MG63 (cell line): Measurements from ENCODE around the gene MTMR2. TPM values are rescaled to one million over a fixed set of nuclear protein-coding genes. Genes with fewer than 3 reads are reported as not detected.
"Not testable (repeated sequence)": the region's sequence is repeated elsewhere in the genome, so short reads cannot be mapped to it uniquely, and the experiment has no call there.

ENCODE experiments used
- DNase-seq: peaks from one replicate; pipeline ENCODE4 v3.0.0-alpha.2; 2020
- H3K27me3 ChIP-seq: fragments of 250-450 bp; sonication (Bioruptor Pico); 2 replicates; pipeline ENCODE4 v1.5.1; 2020; ENCODE audit warnings: mild to moderate bottlenecking, moderate library complexity
- H3K36me3 ChIP-seq: fragments of 250-450 bp; sonication (Bioruptor Pico); 2 replicates; pipeline ENCODE4 v1.5.1; 2020; ENCODE audit warnings: mild to moderate bottlenecking, moderate library complexity
- H3K4me3 ChIP-seq: fragments of 250-450 bp; sonication (Bioruptor Pico); 2 replicates; pipeline ENCODE4 v1.5.1; 2020; ENCODE audit warnings: mild to moderate bottlenecking, moderate library complexity
- H3K9me3 ChIP-seq: fragments of 250-450 bp; sonication (Bioruptor Pico); 2 replicates; pipeline ENCODE4 v1.5.1; 2020; ENCODE audit warnings: mild to moderate bottlenecking, moderate library complexity
- total RNA-seq: library from RNA; depleted of rRNA; stranded (reverse); fragments of >200 nt; shearing (Covaris generic); gene quantifications from 2 replicates; pipeline ENCODE4 v1.2.3, GENCODE V29; 2014; ENCODE audit warnings: low replicate concordance

The MTMR2 gene
- total RNA-seq, 1 experiment from 2014 or later, result 14.4 TPM

GRCh38 chr11:95860024-95860423 is 63.9 kb downstream of the MTMR2 start:
- not testable (repeated sequence) for H3K36me3 ChIP-seq, H3K27me3 ChIP-seq, DNase-seq, H3K9me3 ChIP-seq, H3K4me3 ChIP-seq

GRCh38 chr11:95854362-95854761 is 69.5 kb downstream of the MTMR2 start:
- not testable (repeated sequence) for DNase-seq, H3K27me3 ChIP-seq, H3K36me3 ChIP-seq, H3K4me3 ChIP-seq, H3K9me3 ChIP-seq

- Histone ChIP-seq H3K4me3 (no peak overlapping the region), H3K27me3 (no peaks in the 10 kb centered on the region), H3K9me3 (no peaks in the 10 kb centered on the region), H3K36me3 (peaks cover 6% of the 10 kb centered on the region)
- DNase-seq, result no peak
These were observed 70.0 kb downstream of the MTMR2 start for GRCh38 chr11:95853862-95854261.

- no peak overlapping the region for H3K4me3 ChIP-seq
- no peak for DNase-seq
- peaks cover under 1% of the 10 kb centered on the region for H3K36me3 ChIP-seq
- H3K9me3 ChIP-seq, result no peaks in the 10 kb centered on the region
- no peaks in the 10 kb centered on the region for H3K27me3 ChIP-seq
These were observed 70.8 kb downstream of the MTMR2 start for GRCh38 chr11:95853138-95853537.

GRCh38 chr11:95850137-95850536 is 73.8 kb downstream of the MTMR2 start:
- Histone ChIP-seq H3K9me3 (no peaks in the 10 kb centered on the region), H3K27me3 (no peaks in the 10 kb centered on the region), H3K36me3 (peaks cover 11% of the 10 kb centered on the region), H3K4me3 (no peak overlapping the region)
- DNase-seq, result no peak

GRCh38 chr11:95849087-95849825 is 74.7 kb downstream of the MTMR2 start:
- Histone ChIP-seq H3K4me3 (no peak overlapping the region), H3K36me3 (peaks cover 15% of the 10 kb centered on the region), H3K27me3 (no peaks in the 10 kb centered on the region), H3K9me3 (no peaks in the 10 kb centered on the region)
- peak; percentile 68 for DNase-seq

GRCh38 chr11:95845167-95845566 is 78.7 kb downstream of the MTMR2 start:
- Histone ChIP-seq H3K36me3 (peaks cover 22% of the 10 kb centered on the region), H3K9me3 (no peaks in the 10 kb centered on the region), H3K27me3 (no peaks in the 10 kb centered on the region), H3K4me3 (no peak overlapping the region)
- no peak for DNase-seq

- DNase-seq, result peak; percentile 66
- H3K4me3 ChIP-seq, result no peak overlapping the region
- no peaks in the 10 kb centered on the region for H3K9me3 ChIP-seq
- H3K36me3 ChIP-seq, result peaks cover 57% of the 10 kb centered on the region
- H3K27me3 ChIP-seq, result no peaks in the 10 kb centered on the region
These were observed 88.0 kb downstream of the MTMR2 start for GRCh38 chr11:95835768-95836488.

- Histone ChIP-seq H3K36me3 (peaks cover 57% of the 10 kb centered on the region), H3K27me3 (no peaks in the 10 kb centered on the region), H3K9me3 (no peaks in the 10 kb centered on the region), H3K4me3 (no peak overlapping the region)
- no peak for DNase-seq
These were observed 88.6 kb downstream of the MTMR2 start for GRCh38 chr11:95835351-95835750.

GRCh38 chr11:95833378-95833777 is 90.5 kb downstream of the MTMR2 start:
- H3K36me3 ChIP-seq, result peaks cover 59% of the 10 kb centered on the region
- no peak for DNase-seq

GRCh38 chr11:95832763-95833162 is 91.1 kb downstream of the MTMR2 start:
- peaks cover 55% of the 10 kb centered on the region for H3K36me3 ChIP-seq
- no peaks in the 10 kb centered on the region for H3K27me3 ChIP-seq
- no peak overlapping the region for H3K4me3 ChIP-seq
- DNase-seq, result no peak
- H3K9me3 ChIP-seq, result no peaks in the 10 kb centered on the region

More at GRCh38 chr11:95833378-95833777, 90.5 kb downstream of the MTMR2 start:
- Histone ChIP-seq H3K9me3 (no peaks in the 10 kb centered on the region), H3K27me3 (no peaks in the 10 kb centered on the region), H3K4me3 (no peak overlapping the region)

- Histone ChIP-seq H3K4me3 (no peak overlapping the region), H3K9me3 (no peaks in the 10 kb centered on the region), H3K27me3 (no peaks in the 10 kb centered on the region), H3K36me3 (peaks cover 42% of the 10 kb centered on the region)
- DNase-seq, result no peak
These were observed 92.6 kb downstream of the MTMR2 start for GRCh38 chr11:95831198-95831883.

- Histone ChIP-seq H3K36me3 (peaks cover 39% of the 10 kb centered on the region), H3K27me3 (no peaks in the 10 kb centered on the region), H3K4me3 (no peak overlapping the region), H3K9me3 (no peaks in the 10 kb centered on the region)
- DNase-seq, result no peak
These were observed 94.2 kb downstream of the MTMR2 start for GRCh38 chr11:95829580-95830259.

- Histone ChIP-seq H3K4me3 (no peak overlapping the region), H3K36me3 (peaks cover 26% of the 10 kb centered on the region), H3K27me3 (no peaks in the 10 kb centered on the region), H3K9me3 (no peaks in the 10 kb centered on the region)
- no peak for DNase-seq
These were observed 96.2 kb downstream of the MTMR2 start for GRCh38 chr11:95827696-95828095.

- no peaks in the 10 kb centered on the region for H3K27me3 ChIP-seq
- H3K9me3 ChIP-seq, result no peaks in the 10 kb centered on the region
- DNase-seq, result no peak
- H3K4me3 ChIP-seq, result no peak overlapping the region
- peaks cover 18% of the 10 kb centered on the region for H3K36me3 ChIP-seq
These were observed 102.3 kb downstream of the MTMR2 start for GRCh38 chr11:95821640-95822039.

GRCh38 chr11:95816037-95816436 is 107.9 kb downstream of the MTMR2 start:
- DNase-seq, result no peak
- peaks cover 16% of the 10 kb centered on the region for H3K36me3 ChIP-seq
- H3K27me3 ChIP-seq, result no peaks in the 10 kb centered on the region
- H3K9me3 ChIP-seq, result no peaks in the 10 kb centered on the region
- H3K4me3 ChIP-seq, result no peak overlapping the region

GRCh38 chr11:95811052-95811451 is 112.9 kb downstream of the MTMR2 start:
- H3K4me3 ChIP-seq, H3K9me3 ChIP-seq, DNase-seq, H3K27me3 ChIP-seq: not testable (repeated sequence)
- H3K36me3 ChIP-seq, result peaks cover 17% of the 10 kb centered on the region
